Measurements from ENCODE around the gene MVB12B. TPM values are rescaled to one million over a fixed set of nuclear protein-coding genes. Genes with fewer than 3 reads are reported as not detected.

MVB12B gene
- total RNA-seq, 1 experiment from 2014 or later, result 5.8 TPM

GRCh38 chr9:126459546-126459945, 132.9 kb downstream of the MVB12B start:
- DNase-seq, result peak; percentile 18
- Histone ChIP-seq H4K8ac (replicated peaks; ENCODE audit: insufficient read length, low read depth, low read length) (no peak overlapping the region), H3K27me3 (ENCODE audit: insufficient read depth, low read length) (no peaks in the 10 kb centered on the region), H3T11ph (ENCODE audit: low read length) (no peak overlapping the region), H2AK5ac (ENCODE audit: insufficient read length, low read length) (no peak overlapping the region), H2BK120ac (ENCODE audit: low read depth, low read length, poor library complexity, severe bottlenecking) (no peak overlapping the region), H3K56ac (ENCODE audit: insufficient read length, low read depth, low read length) (no peak overlapping the region), H2BK5ac (ENCODE audit: insufficient read length, low read length) (no peak overlapping the region), H3K4me1 (ENCODE audit: insufficient read depth, low read length) (no peaks in the 10 kb centered on the region), H3K79me1 (ENCODE audit: insufficient read depth, low read depth, low read length, poor library complexity, severe bottlenecking) (no peaks in the 10 kb centered on the region), H3K14ac (ENCODE audit: insufficient read depth, low read length) (no peak overlapping the region), H4K91ac (ENCODE audit: insufficient read length, low read depth, low read length) (no peak overlapping the region), H4K5ac (ENCODE audit: insufficient read length, low read depth, low read length) (no peak overlapping the region), H2BK15ac (ENCODE audit: low read depth, low read length) (no peak overlapping the region), H3K4ac (ENCODE audit: low read depth, low read length) (no peak overlapping the region), H4K20me1 (ENCODE audit: control insufficient read depth, insufficient read depth, insufficient read length) (no peaks in the 10 kb centered on the region), H3K23me2 (ENCODE audit: insufficient read length, low read depth, low read length, poor library complexity, severe bottlenecking) (no peaks in the 10 kb centered on the region), H2AFZ (ENCODE audit: low read length) (no peak overlapping the region), H2BK12ac (ENCODE audit: insufficient read length, low read depth, low read length) (no peak overlapping the region), H3K79me2 (ENCODE audit: insufficient read depth, low read length) (no peaks in the 10 kb centered on the region), H3K27ac (ENCODE audit: insufficient read length, low read depth, low read length) (no peak overlapping the region), H3K18ac (ENCODE audit: insufficient read length, low read depth, low read length) (no peak overlapping the region), H3K23ac (ENCODE audit: insufficient read length, low read depth, low read length) (no peak overlapping the region), H3K9ac (ENCODE audit: extremely low read depth, insufficient read length, low read length) (no peak overlapping the region), H3K9me3 (ENCODE audit: control insufficient read depth, low read depth, low read length) (no peaks in the 10 kb centered on the region), H3K4me2 (ENCODE audit: insufficient read depth, insufficient read length, low read length) (no peak overlapping the region), H2BK20ac (ENCODE audit: low read depth, low read length, poor library complexity, severe bottlenecking) (no peak overlapping the region)
- no peaks in the 10 kb centered on the region for H3K27me3 Mint-ChIP-seq (ENCODE audit: low read depth)
- H3K27ac Mint-ChIP-seq, result peak overlapping the region in 1 of 3 experiments; percentile 44; a peak in 1 of 7 replicates
- H3K4me1 Mint-ChIP-seq, result peaks cover 3 to 9% of the 10 kb centered on the region in 2 experiments; a peak in 3 of 4 replicates
- H3K9me3 Mint-ChIP-seq, result no peaks in the 10 kb centered on the region
- no CpG with 5 or more reads among the region's 16 CpGs for WGBS (ENCODE audit: extremely low coverage, insufficient read length, low lambda C conversion rate)
- H3K4me3 Mint-ChIP-seq, result no peak overlapping the region
- no peak for TF ChIP-seq CTCF (conservative IDR thresholded peaks at IDR 0.05)
- no peaks in the 10 kb centered on the region for H3K36me3 Mint-ChIP-seq (ENCODE audit: insufficient read depth in 1 of 3, low read depth in 3 of 3)
